H7 (cell line): ENCODE measurements around the gene PDK2. TPM values are rescaled to one million over a fixed set of nuclear protein-coding genes. Genes with fewer than 3 reads are reported as not detected.
A peak's percentile ranks its signal among the peaks of the same experiment; 100 is the strongest.

Experiments
- DNase-seq: peaks from one replicate; pipeline ENCODE4 v3.0.0; 2012
- H3K27me3 ChIP-seq: 2 replicates; pipeline ENCODE4 v1.6.0; 2011; ENCODE audit warnings: mild to moderate bottlenecking, low read length; ENCODE audit not compliant: control insufficient read depth, insufficient read depth
- H3K36me3 ChIP-seq: replicated peaks from 2 replicates; pipeline ENCODE4 v1.5.1; 2011; ENCODE audit warnings: low read length; ENCODE audit not compliant: control insufficient read depth, insufficient read depth
- H3K4me3 ChIP-seq: 2 replicates; pipeline ENCODE4 v1.5.1; 2011; ENCODE audit warnings: low read depth, mild to moderate bottlenecking, control low read depth, low read length, moderate library complexity; ENCODE audit not compliant: insufficient read depth
- total RNA-seq: library from RNA; depleted of rRNA; stranded (reverse); fragments of >200 nt; shearing (Covaris generic); gene quantifications from 2 replicates; pipeline ENCODE4 v1.2.3, GENCODE V29; 2014

PDK2 gene
- total RNA-seq, 1 experiment from 2014 or later: 14.2 TPM

DNA sequence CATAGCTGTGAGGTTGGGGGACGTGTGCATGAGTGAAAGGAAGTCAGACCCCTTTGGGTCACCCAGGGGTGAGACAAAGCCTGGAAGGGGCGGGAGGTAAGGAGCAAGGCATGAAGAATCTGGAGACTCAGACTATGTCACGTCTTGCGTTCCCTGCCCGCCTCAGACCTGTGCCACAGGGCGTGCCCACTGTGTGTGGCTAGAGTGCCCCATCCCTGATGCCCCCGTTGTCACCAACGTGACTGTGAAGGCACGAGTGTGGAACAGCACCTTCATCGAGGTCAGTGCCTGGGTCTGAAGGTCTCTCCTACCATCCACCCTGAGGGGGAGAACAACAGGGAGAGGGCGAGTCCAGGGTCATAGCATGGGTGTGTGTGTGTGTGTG, 15.1 kb upstream of the PDK2 start:
- Histone ChIP-seq H3K27me3 (no peaks in the 10 kb centered on the region), H3K36me3 (peaks cover 7% of the 10 kb centered on the region), H3K4me3 (no peak overlapping the region)
- no peak for DNase-seq

DNA sequence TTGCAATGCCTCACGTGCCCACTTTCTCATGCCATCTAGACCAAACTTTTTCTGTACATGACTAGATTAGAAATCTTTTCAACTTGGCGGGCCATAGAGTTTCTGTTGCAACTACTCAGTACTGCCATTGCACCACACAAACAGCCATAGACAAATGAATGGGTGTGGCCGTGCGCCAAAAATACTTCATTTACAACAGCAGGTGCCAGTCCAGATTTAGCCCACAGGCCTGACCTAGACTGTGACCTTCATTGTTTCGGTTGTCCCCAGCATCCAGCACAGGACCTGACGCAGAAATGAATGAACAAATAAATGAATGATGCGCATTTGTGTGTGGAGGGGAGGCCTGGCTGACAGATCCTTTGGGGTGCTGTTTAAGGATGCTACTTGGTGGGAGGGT, 14.3 kb upstream of the PDK2 start:
- DNase-seq: no peak
- Histone ChIP-seq H3K36me3 (peaks cover 7% of the 10 kb centered on the region), H3K27me3 (no peaks in the 10 kb centered on the region), H3K4me3 (no peak overlapping the region)

DNA sequence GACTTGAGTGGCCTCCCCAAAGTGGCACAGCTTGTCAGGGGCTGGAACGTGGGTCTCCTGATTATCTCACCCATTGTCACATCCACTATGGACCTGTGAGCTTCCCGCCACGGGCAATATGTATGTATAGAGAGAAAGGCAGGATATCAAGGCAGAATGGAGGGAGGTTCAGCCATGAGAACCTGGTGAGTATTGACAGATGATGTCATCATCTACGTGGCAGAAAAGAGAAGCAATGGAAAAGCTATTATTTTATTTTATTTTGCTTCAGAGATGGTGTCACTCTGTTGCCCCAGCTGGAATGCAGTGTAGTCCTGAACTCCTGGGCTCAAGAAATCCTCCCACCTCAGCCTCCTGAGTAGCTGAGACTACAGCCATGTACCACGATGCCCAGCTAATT, 13.4 kb upstream of the PDK2 start:
- Histone ChIP-seq H3K36me3 (peaks cover 7% of the 10 kb centered on the region), H3K4me3 (no peak overlapping the region), H3K27me3 (no peaks in the 10 kb centered on the region)
- DNase-seq: no peak

DNA sequence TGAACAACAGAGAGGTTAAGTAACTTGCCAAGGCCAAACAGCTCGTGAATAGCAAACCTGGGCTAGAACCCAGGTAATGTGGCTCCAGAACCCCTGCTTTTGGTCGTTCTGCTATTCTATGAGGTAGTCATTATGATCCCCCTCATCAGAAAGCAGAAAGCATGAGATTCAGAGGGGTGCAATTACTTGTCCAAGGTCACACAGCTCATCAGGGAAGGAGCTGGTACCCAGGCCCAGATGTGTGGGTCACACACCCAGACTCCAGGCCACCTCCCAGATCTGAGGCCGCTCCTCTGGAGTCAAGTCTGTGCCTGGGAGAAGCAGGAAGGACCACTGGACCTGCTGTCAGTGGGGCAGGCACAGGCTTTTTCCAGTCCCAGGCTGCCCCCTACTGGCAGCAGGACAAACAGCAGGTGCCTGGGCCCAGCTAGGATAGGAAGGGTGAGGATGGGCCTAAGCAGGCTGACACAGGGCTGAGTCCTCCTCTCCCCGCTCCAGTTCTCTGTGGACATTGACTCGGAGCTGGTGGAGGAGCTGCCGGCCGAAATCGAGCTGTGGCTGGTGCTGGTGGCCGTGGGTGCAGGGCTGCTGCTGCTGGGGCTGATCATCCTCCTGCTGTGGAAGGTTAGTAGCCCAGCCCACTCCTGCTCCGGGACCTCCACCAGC, 7.8 kb upstream of the PDK2 start:
- no peak overlapping the region for H3K4me3 ChIP-seq
- no peaks in the 10 kb centered on the region; the same call in 1 of the 2 replicates for H3K36me3 ChIP-seq
- H3K27me3 ChIP-seq: no peaks in the 10 kb centered on the region
- DNase-seq: peak; percentile 94

DNA sequence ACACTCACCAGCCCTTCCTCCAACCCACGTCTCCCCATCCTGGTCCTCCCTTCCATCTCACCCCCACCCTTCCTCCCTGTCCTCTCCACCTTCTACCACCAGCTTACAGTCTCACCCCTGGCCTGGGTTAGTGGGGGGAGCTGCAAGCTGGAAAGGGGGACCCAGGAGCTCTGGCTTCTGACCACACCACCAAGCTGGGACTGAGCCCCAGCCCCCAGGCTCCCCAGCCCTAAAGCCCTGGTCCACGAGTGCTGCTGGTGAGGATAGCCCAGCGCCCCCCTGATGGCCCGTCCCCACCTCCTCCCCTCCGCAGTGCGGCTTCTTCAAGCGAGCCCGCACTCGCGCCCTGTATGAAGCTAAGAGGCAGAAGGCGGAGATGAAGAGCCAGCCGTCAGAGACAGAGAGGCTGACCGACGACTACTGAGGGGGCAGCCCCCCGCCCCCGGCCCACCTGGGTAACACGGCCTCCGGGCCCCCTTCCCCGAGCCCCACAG, 7.2 kb upstream of the PDK2 start:
- DNase-seq: peak; percentile 37
- Histone ChIP-seq H3K36me3 (no peaks in the 10 kb centered on the region; the same call in 1 of the 2 replicates), H3K27me3 (no peaks in the 10 kb centered on the region), H3K4me3 (no peak overlapping the region)

DNA sequence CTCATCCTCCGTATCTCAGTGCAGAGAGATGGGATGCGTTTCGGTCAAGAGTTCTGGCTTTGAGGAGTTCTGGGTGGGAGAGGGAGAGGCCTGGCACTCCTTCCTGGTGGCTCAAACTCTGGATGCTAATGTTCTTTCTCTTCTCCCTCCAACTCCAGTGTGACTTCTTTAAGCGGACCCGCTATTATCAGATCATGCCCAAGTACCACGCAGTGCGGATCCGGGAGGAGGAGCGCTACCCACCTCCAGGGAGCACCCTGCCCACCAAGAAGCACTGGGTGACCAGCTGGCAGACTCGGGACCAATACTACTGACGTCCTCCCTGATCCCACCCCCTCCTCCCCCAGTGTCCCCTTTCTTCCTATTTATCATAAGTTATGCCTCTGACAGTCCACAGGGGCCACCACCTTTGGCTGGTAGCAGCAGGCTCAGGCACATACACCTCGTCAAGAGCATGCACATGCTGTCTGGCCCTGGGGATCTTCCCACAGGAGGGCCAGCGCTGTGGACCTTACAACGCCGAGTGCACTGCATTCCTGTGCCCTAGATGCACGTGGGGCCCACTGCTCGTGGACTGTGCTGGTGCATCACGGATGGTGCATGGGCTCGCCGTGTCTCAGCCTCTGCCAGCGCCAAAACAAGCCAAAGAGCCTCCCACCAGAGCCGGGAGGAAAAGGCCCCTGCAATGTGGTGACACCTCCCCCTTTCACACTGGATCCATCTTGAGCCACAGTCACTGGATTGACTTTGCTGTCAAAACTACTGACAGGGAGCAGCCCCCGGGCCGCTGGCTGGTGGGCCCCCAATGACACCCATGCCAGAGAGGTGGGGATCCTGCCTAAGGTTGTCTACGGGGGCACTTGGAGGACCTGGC, 6.0 kb upstream of the PDK2 start:
- Histone ChIP-seq H3K27me3 (no peaks in the 10 kb centered on the region), H3K36me3 (no peaks in the 10 kb centered on the region)
- DNase-seq: no peak

DNA sequence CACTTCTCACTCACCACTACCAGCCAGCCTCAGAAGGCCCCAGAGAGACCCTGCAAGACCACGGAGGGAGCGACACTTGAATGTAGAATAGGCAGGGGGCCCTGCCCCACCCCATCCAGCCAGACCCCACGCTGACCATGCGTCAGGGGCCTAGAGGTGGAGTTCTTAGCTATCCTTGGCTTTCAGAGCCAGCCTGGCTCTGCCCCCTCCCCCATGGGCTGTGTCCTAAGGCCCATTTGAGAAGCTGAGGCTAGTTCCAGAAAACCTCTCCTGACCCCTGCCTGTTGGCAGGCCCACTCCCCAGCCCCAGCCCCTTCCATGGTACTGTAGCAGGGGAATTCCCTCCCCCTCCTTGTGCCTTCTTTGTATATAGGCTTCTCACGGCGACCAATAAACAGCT, 5.1 kb upstream of the PDK2 start:
- no peak for DNase-seq
- no peak overlapping the region for H3K4me3 ChIP-seq
- no peaks in the 10 kb centered on the region for H3K36me3 ChIP-seq
- no peaks in the 10 kb centered on the region for H3K27me3 ChIP-seq

More for the DNA sequence above, 6.0 kb upstream of the PDK2 start:
- no peak overlapping the region for H3K4me3 ChIP-seq

DNA sequence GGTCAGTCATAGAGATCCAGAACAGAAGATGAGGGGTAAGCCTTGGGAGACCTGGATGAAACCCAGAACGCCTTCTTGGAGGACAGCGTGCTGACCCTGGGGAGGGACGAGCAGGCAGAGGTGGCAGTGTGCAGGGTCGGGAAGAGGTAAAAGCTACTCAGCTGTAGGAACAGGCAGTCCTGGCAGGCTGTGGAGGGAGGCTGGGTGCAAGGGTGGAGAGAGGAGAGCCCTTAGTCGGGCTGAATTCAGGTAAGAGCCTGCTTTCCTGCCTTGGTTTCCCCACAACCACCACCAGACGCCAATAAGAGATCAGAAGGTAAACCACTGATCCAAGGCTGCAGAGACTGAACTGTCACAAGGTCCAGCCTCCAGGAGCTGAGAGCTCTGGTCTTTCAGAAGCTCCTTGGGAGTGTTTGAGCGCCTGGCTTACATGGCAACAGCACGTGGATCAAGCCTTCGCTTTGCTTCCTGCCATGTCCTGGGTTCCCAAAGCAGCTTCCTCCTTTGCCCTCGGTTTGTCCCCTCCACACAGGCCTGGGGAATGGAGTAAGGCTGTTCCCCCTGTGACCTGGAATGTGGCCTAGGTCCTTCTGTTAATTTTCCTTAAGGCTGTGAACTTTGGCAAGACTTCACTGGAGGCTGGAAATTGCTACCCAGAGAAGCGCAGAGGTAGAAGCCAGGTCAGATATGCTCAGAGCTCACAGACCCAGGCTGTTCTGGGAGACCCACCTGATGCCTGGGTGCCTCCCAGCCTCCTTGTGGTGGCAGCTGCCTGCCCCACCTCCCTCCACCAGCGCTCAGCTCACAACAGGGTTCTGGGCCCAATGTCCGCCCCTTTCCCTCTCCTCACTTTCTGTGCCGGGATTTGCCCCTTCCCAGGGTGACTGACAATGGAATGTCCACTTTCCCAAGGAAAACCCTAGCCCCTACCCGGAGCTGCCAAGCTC, 3.9 kb upstream of the PDK2 start:
- DNase-seq: no peak
- no peaks in the 10 kb centered on the region for H3K27me3 ChIP-seq
- H3K4me3 ChIP-seq: no peak overlapping the region
- H3K36me3 ChIP-seq: no peaks in the 10 kb centered on the region

DNA sequence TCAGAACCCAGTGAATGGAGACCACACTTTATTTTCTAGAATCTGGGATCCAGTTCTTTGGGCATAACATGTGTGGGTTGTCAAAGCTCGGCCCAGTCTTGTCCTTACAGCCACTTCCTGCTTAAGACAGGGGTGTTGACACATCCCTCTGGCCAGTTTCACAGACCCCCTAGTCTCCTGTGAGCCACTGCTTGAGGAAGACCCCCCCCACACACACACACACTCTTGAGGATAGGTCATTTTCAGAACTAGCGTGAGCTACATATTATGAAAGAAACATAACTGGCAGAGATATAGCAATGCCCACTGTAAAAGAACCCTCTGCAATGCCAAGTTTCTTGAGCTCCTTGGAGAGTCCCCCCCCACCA, 3.2 kb upstream of the PDK2 start:
- H3K36me3 ChIP-seq: no peaks in the 10 kb centered on the region
- H3K4me3 ChIP-seq: no peak overlapping the region
- H3K27me3 ChIP-seq: no peaks in the 10 kb centered on the region
- DNase-seq: no peak

DNA sequence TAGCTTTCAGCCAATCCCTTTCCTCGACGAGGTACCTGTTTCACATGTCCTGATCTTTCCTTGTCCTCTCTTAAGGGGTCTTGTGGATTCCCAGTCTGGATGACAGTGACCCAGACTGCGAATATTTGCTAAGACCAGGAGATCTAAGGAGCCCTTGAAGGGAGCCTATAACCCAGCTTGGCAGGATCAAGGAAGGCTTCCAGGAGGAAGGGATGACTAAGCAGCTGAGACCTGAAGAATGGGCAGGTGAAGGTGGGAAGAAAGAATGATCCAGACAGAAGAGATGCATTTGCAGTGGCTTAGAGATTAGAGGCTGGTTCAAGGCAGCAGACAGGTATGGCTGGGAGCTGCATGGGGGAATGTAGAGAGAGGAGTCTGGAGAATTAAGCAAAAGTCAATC, 1.9 kb upstream of the PDK2 start:
- H3K27me3 ChIP-seq: no peaks in the 10 kb centered on the region
- no peak for DNase-seq
- H3K36me3 ChIP-seq: no peaks in the 10 kb centered on the region
- H3K4me3 ChIP-seq: no peak overlapping the region

DNA sequence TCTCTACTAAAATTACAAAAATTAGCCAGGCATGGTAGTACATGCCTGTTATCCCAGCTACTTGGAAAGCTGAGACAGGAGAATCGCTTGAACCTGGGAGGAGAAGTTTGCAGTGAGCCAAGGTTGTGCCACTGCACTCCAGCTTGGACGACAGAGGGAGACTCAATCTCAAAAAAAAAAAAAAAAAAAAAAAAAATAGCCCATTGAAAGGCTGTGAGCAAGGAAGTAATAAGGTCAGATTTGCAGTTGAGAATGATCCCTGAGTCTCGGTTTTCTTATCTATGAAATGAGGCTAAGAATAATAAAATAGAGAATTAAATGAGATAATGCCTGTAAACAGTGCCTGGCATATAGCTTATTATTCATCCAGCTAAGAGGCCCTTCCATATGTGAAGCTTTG, 1.3 kb upstream of the PDK2 start:
- H3K27me3 ChIP-seq: no peaks in the 10 kb centered on the region
- H3K36me3 ChIP-seq: no peaks in the 10 kb centered on the region
- no peak overlapping the region for H3K4me3 ChIP-seq
- DNase-seq: no peak

DNA sequence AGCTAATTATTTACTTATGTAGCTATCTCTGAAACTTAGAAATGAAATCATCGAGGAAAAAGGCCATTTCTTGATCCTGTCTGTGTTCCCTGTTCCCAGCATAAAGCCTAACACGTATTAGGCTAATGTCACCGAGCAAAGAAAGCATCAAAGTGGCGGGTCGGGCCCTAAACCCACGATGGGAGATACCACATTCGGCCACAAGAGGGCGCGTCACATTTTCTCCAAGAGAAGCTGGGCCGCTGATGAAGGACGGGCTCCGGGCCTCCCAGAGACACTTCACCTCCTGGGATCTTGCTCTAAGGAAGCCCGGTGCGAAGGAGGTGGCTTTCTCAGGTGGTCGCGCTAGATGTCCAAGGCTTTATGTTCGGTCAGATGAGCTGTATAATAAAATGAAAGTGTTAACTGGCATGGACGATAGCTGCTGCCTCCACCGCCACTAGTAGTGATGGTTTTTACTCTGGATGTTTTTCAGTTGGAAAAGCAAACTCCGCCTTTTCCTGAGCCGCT, 853 bp upstream of the PDK2 start:
- Histone ChIP-seq H3K4me3 (peak overlapping the region; percentile 88), H3K27me3 (no peaks in the 10 kb centered on the region), H3K36me3 (no peaks in the 10 kb centered on the region)
- peak; percentile 89 for DNase-seq

DNA sequence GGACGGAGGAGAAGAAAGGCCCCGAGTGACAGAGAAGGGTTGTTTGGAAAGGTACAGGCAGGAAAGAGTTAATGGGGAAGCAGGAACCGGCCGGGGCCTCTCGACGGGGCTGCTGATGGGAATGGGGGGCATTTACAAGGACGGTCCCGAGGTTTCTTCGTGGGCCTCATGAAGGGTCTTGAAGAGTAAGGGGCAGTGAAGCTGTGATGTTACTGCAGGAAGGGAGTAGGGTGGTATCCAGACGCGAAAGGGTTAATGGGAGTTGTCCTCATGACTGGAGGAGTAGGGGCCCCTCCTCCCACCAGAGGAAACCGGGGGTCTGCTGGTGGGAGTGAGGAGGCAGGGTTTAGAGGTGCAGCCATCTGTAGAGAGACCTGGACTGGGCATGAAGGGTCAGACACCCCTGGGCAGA, 481 bp downstream of the PDK2 start:
- peak; percentile 83 for DNase-seq
- H3K27me3 ChIP-seq: no peaks in the 10 kb centered on the region
- H3K4me3 ChIP-seq: peak overlapping the region; percentile 88

DNA sequence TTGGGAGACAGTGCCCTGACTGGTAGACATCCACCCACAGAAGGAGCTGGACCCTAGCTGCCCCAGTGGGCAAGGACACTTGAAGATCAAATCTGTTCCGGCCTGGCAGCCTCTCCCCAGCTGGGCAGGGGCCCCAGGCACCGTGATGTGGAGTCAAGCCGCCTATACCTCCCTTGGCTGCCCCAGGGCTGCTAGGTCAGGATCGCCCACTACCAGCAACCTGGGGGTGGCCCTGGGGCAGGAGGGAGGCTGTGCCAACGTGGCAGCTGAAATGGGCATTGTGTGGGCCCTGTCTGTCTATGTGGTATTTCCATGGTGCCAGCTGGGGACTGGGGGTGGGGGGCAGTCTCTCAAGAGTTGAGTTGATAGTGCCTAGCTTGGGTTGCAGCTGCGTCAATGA, 941 bp downstream of the PDK2 start:
- H3K27me3 ChIP-seq: no peaks in the 10 kb centered on the region
- no peaks in the 10 kb centered on the region for H3K36me3 ChIP-seq
- peak overlapping the region; percentile 88 for H3K4me3 ChIP-seq
- peak; percentile 39 for DNase-seq

More for the DNA sequence above, 481 bp downstream of the PDK2 start:
- H3K36me3 ChIP-seq: no peaks in the 10 kb centered on the region
